Stimulated activated CD8-positive, alpha-beta memory T cell treated with anti-CD3 and anti-CD28 coated beads, Interleukin-12 subunit alpha, Interleukin-12 subunit beta, amount 100 ng/mL, for 1 hour (primary cell): Measurements from ENCODE around the gene SKA2.
A peak's percentile ranks its signal among the peaks of the same experiment; 100 is the strongest.
"Not testable (repeated sequence)": the region's sequence is repeated elsewhere in the genome, so short reads cannot be mapped to it uniquely, and the experiment has no call there.

Experiments
- DNase-seq: peaks from one replicate; pipeline ENCODE4 v3.0.0-alpha.2; 2020; ENCODE audit warnings: low read depth

SKA2 gene

GRCh38 chr17:59154721-59155438 is at the start of gene SKA2:
Gene SKA2 (minus strand): TSS chr17:59155186. CDS start chr17:59155163, 23 bp downstream.
- DNase-seq = peak; percentile 96

- no peak for DNase-seq
Observed at GRCh38 chr17:59202320-59202719, 47.3 kb upstream of the SKA2 start.

GRCh38 chr17:59199398-59199797 is 44.4 kb upstream of the SKA2 start:
- DNase-seq = no peak

- no peak for DNase-seq
Observed at GRCh38 chr17:59193336-59193862, 38.4 kb upstream of the SKA2 start.

- no peak for DNase-seq
Observed at GRCh38 chr17:59190806-59191205, 35.8 kb upstream of the SKA2 start.

- no peak for DNase-seq
Observed at GRCh38 chr17:59186850-59187249, 31.9 kb upstream of the SKA2 start.

- DNase-seq = no peak
Observed at GRCh38 chr17:59185997-59186396, 31.0 kb upstream of the SKA2 start.

- DNase-seq = no peak
Observed at GRCh38 chr17:59181481-59181880, 26.5 kb upstream of the SKA2 start.

- DNase-seq = no peak
Observed at GRCh38 chr17:59180626-59181025, 25.6 kb upstream of the SKA2 start.

GRCh38 chr17:59179601-59180000 is 24.6 kb upstream of the SKA2 start:
- not testable (repeated sequence) for DNase-seq

- DNase-seq = no peak
Observed at GRCh38 chr17:59178266-59178985, 23.4 kb upstream of the SKA2 start.

GRCh38 chr17:59175076-59175475 is 20.1 kb upstream of the SKA2 start:
- no peak for DNase-seq

- DNase-seq = no peak
Observed at GRCh38 chr17:59174671-59175070, 19.7 kb upstream of the SKA2 start.

GRCh38 chr17:59172436-59173004 is 17.5 kb upstream of the SKA2 start:
- no peak for DNase-seq

- DNase-seq = no peak
Observed at GRCh38 chr17:59167571-59168001, 12.6 kb upstream of the SKA2 start.

- DNase-seq = peak; percentile 22
Observed at GRCh38 chr17:59165933-59166342, 11.0 kb upstream of the SKA2 start.

- no peak for DNase-seq
Observed at GRCh38 chr17:59161477-59161876, 6.5 kb upstream of the SKA2 start.

GRCh38 chr17:59160157-59161025 is 5.4 kb upstream of the SKA2 start:
- no peak for DNase-seq

GRCh38 chr17:59155439-59156177 is 622 bp upstream of the SKA2 start, which contains the start of gene PRR11:
Gene PRR11 (plus strand): TSS chr17:59155746. CDS start chr17:59169753, 14,007 bp downstream.
- DNase-seq = peak; percentile 85

- no peak for DNase-seq
Observed at GRCh38 chr17:59154292-59154720, 680 bp downstream of the SKA2 start.

GRCh38 chr17:59152925-59153324 is 2.1 kb downstream of the SKA2 start:
- no peak for DNase-seq
